Uterus (tissue), 4 donors: ENCODE measurements around the gene RTN3. TPM values are rescaled to one million over a fixed set of nuclear protein-coding genes. Genes with fewer than 3 reads are reported as not detected.

ENCODE experiments used
- DNase-seq, 2 donors: peaks; one replicate each; pipeline ENCODE4 v3.0.0-alpha.2; 2019 to 2020
- H3K27ac ChIP-seq, 2 donors: fragments of 200-600 bp; sonication (generic); 1 replicate in 1 of 2; 2 replicates in 1 of 2; pipeline ENCODE4 v1.5.1; 2016 to 2018
- H3K27me3 ChIP-seq, 2 donors: fragments of 200-600 bp; sonication (generic); one replicate each; pipeline ENCODE4 v1.5.1; 2018 to 2019; ENCODE audit warnings: control low read depth in 1 of 2
- H3K36me3 ChIP-seq, 2 donors: fragments of 200-600 bp; sonication (generic); one replicate each; pipeline ENCODE4 v1.5.1; 2019; ENCODE audit warnings: control low read depth in 1 of 2
- H3K4me1 ChIP-seq, 2 donors: fragments of 200-600 bp; sonication (generic); one replicate each; pipeline ENCODE4 v1.5.1; 2018 to 2019; ENCODE audit warnings: control low read depth in 1 of 2
- H3K4me3 ChIP-seq, 2 donors: fragments of 200-600 bp; sonication (generic); 1 replicate in 1 of 2; 2 replicates in 1 of 2; pipeline ENCODE4 v1.5.1; 2018 to 2019; ENCODE audit warnings: mild to moderate bottlenecking in 1 of 2
- H3K9me3 ChIP-seq, 2 donors: fragments of 200-600 bp; sonication (generic); one replicate each; pipeline ENCODE4 v1.5.1; 2019; ENCODE audit warnings: control low read depth in 1 of 2
- POLR2A ChIP-seq, 2 donors: fragments of 450-650 bp; IDR thresholded peaks; one replicate each; pipeline ENCODE4 v1.6.1; 2016; ENCODE audit warnings: antibody characterized with exemption in 2 of 2, mild to moderate bottlenecking in 1 of 2, moderate library complexity in 1 of 2
- intact Hi-C: fragments of 100-400 bp; cut with DNase I; formaldehyde crosslinking; loops from one replicate; pipeline ENCODE4 v1.15.1; 2023; ENCODE audit warnings: low total_unique reads
- total RNA-seq, 4 donors: library from RNA; depleted of rRNA in 3 of 4; stranded (reverse); fragments of >200 nt in 3 of 4; gene quantifications; one replicate each; pipeline versions ENCODE4 v1.1.0 to v1.2.4, GENCODE V29; 2014 to 2023
- TF ChIP-seq, protein P1 (sequence below), 4 experiments: fragments of 200-600 bp in 2 of 4; fragments of 450-650 bp in 2 of 4; sonication (generic) in 2 of 4; IDR thresholded peaks; one replicate each; pipeline ENCODE4 v1.5.1; 2016 to 2019; ENCODE audit warnings: antibody characterized with exemption in 4 of 4, mild to moderate bottlenecking in 2 of 4, moderate library complexity in 1 of 4
- donor health status: DM: yes; HTN: yes; CAD: no.

RTN3 gene
- total RNA-seq, 4 donors from 2014 or later: 52.5 to 86.8 (median 63.9) TPM

GRCh38 chr11:63667995-63668795 is 13.1 kb upstream of the RTN3 start:
- no peaks in the 10 kb centered on the region for H3K9me3 ChIP-seq
- H3K4me1 ChIP-seq: peaks cover 0 to 20% of the 10 kb centered on the region in 2 donors
- no peak for DNase-seq
- H3K27ac ChIP-seq: peak overlapping the region; percentile 17 to 99
- no peak overlapping the region for H3K4me3 ChIP-seq
- intact Hi-C loops: no loop called here
- TF ChIP-seq POLR2A (IDR thresholded peaks at IDR 0.05): no peak
- TF ChIP-seq, protein P1, sequence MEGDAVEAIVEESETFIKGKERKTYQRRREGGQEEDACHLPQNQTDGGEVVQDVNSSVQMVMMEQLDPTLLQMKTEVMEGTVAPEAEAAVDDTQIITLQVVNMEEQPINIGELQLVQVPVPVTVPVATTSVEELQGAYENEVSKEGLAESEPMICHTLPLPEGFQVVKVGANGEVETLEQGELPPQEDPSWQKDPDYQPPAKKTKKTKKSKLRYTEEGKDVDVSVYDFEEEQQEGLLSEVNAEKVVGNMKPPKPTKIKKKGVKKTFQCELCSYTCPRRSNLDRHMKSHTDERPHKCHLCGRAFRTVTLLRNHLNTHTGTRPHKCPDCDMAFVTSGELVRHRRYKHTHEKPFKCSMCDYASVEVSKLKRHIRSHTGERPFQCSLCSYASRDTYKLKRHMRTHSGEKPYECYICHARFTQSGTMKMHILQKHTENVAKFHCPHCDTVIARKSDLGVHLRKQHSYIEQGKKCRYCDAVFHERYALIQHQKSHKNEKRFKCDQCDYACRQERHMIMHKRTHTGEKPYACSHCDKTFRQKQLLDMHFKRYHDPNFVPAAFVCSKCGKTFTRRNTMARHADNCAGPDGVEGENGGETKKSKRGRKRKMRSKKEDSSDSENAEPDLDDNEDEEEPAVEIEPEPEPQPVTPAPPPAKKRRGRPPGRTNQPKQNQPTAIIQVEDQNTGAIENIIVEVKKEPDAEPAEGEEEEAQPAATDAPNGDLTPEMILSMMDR (IDR thresholded peaks at IDR 0.05): no peak
- no peaks in the 10 kb centered on the region for H3K27me3 ChIP-seq
- no peaks in the 10 kb centered on the region for H3K36me3 ChIP-seq

GRCh38 chr11:63670096-63670432 is 11.2 kb upstream of the RTN3 start:
- peak overlapping the region; percentile 58 to 80 for H3K4me3 ChIP-seq
- H3K27ac ChIP-seq: peak overlapping the region; percentile 97 to 99
- TF ChIP-seq, protein P1 (IDR thresholded peaks at IDR 0.05): no peak
- no peak for TF ChIP-seq POLR2A (IDR thresholded peaks at IDR 0.05)
- H3K36me3 ChIP-seq: no peaks in the 10 kb centered on the region
- no peaks in the 10 kb centered on the region for H3K27me3 ChIP-seq
- peaks cover 0 to 20% of the 10 kb centered on the region in 2 donors for H3K4me1 ChIP-seq
- H3K9me3 ChIP-seq: no peaks in the 10 kb centered on the region
- intact Hi-C loops: no loop called here
- no peak for DNase-seq

GRCh38 chr11:63670433-63671321 is 10.6 kb upstream of the RTN3 start:
- H3K27ac ChIP-seq: peak overlapping the region; percentile 97 to 99
- H3K9me3 ChIP-seq: no peaks in the 10 kb centered on the region
- TF ChIP-seq, protein P1 (IDR thresholded peaks at IDR 0.05): peak; percentile 16 to 56 (median 45)
- no peak for TF ChIP-seq POLR2A (IDR thresholded peaks at IDR 0.05)
- peak overlapping the region; percentile 58 to 80 for H3K4me3 ChIP-seq
- intact Hi-C loops: no loop called here
- peak; percentile 56 to 61 for DNase-seq
- no peaks in the 10 kb centered on the region for H3K36me3 ChIP-seq
- peaks cover 0 to 20% of the 10 kb centered on the region in 2 donors for H3K4me1 ChIP-seq
- no peaks in the 10 kb centered on the region for H3K27me3 ChIP-seq

GRCh38 chr11:63671322-63672155 is 9.8 kb upstream of the RTN3 start, which contains the start of gene ATL3:
ATL3 (minus strand) TSS chr11:63671376; CDS start chr11:63671335, 41 bp downstream.
- intact Hi-C loops: no loop called here

More at GRCh38 chr11:63671322-63672155, 9.8 kb upstream of the RTN3 start, which contains the start of gene ATL3:
- no peaks in the 10 kb centered on the region for H3K27me3 ChIP-seq
- no peaks in the 10 kb centered on the region for H3K9me3 ChIP-seq
- peak within 1 kb of the TSS; percentile 97 to 99 for H3K27ac ChIP-seq
- H3K4me1 ChIP-seq: peaks cover 0 to 20% of the 10 kb centered on the region in 2 donors
- peak within 1 kb of the TSS; percentile 58 to 80 for H3K4me3 ChIP-seq
- TF ChIP-seq, protein P1 (IDR thresholded peaks at IDR 0.05): peak in 3 of 4 experiments; percentile 3 to 34 (median 16)
- TF ChIP-seq POLR2A (IDR thresholded peaks at IDR 0.05): peak; percentile 60 to 77
- peak; percentile 98 for DNase-seq
- no peaks in the 10 kb centered on the region for H3K36me3 ChIP-seq
